K562 (cell line): Measurements from ENCODE around the gene BRAT1. TPM values are rescaled to one million over a fixed set of nuclear protein-coding genes. Genes with fewer than 3 reads are reported as not detected.

Source experiments
- ASH1L ChIP-seq: fragments of 450-650 bp; IDR thresholded peaks from 2 replicates; pipeline ENCODE4 v1.6.1; 2018; ENCODE audit warnings: borderline replicate concordance, mild to moderate bottlenecking, low read depth; ENCODE audit not compliant: partially characterized antibody
- ATF3 ChIP-seq, 2 experiments: fragments of 450-650 bp in 1 of 2; sonication (generic) in 1 of 2; formaldehyde crosslinking in 1 of 2; IDR thresholded peaks in 1 of 2; conservative IDR thresholded peaks in 1 of 2; 2 replicates each; pipeline versions ENCODE4 v1.6.1 to v1.8.1; 2016 to 2023; ENCODE audit warnings: mild to moderate bottlenecking in 2 of 2, moderate library complexity in 2 of 2, inconsistent platforms in 1 of 2, missing genetic modification reagents in 1 of 2
- CBFA2T3 ChIP-seq: fragments of 450-650 bp; IDR thresholded peaks from 2 replicates; pipeline ENCODE4 v1.6.1; 2017
- DPF2 ChIP-seq: fragments of 450-650 bp; IDR thresholded peaks from 2 replicates; pipeline ENCODE4 v1.6.1; 2016
- FOSL1 ChIP-seq: fragments of 200-800 bp; sonication (Bioruptor generic); conservative IDR thresholded peaks from 2 replicates; pipeline ENCODE4 v1.6.1; 2016; ENCODE audit warnings: missing genetic modification characterization, missing compliant biosample characterization
- HCFC1 ChIP-seq: IDR thresholded peaks from 2 replicates; pipeline ENCODE4 v1.6.1; 2012; ENCODE audit warnings: low read depth, low read length, improper control_type of control experiment
- JUND ChIP-seq, 2 experiments: IDR thresholded peaks; 2 replicates in 1 of 2; 3 replicates in 1 of 2; pipeline ENCODE4 v1.6.1; 2011; ENCODE audit warnings: borderline replicate concordance in 2 of 2, low read depth in 2 of 2, low read length in 2 of 2, improper control_type of control experiment in 1 of 2, missing biosample characterization in 1 of 2, missing genetic modification characterization in 1 of 2, missing genetic modification reagents in 1 of 2
- MYNN ChIP-seq, 2 experiments: sonication (generic); formaldehyde crosslinking in 1 of 2; IDR thresholded peaks; 2 replicates each; pipeline versions ENCODE4 v1.5.0 to v1.6.1; 2016 to 2020; ENCODE audit warnings: antibody characterized with exemption in 1 of 2, missing genetic modification reagents in 1 of 2
- RERE ChIP-seq: sonication (generic); formaldehyde crosslinking; IDR thresholded peaks from 2 replicates; pipeline ENCODE4 v1.8.0; 2023; ENCODE audit warnings: missing genetic modification reagents, mild to moderate bottlenecking, borderline replicate concordance
- ZBTB7A ChIP-seq: IDR thresholded peaks from 2 replicates; pipeline ENCODE4 v1.6.1; 2011; ENCODE audit warnings: low read depth, mild to moderate bottlenecking, low read length, moderate library complexity, borderline replicate concordance; ENCODE audit not compliant: control insufficient read depth
- ZNF384 ChIP-seq: IDR thresholded peaks from 2 replicates; pipeline ENCODE4 v1.6.1; 2012; ENCODE audit warnings: low read depth, low read length, improper control_type of control experiment
- polyA plus RNA-seq, 8 experiments: library from polyadenylated mRNA; depleted of rRNA in 4 of 8; stranded (reverse) in 5 of 8; unstranded in 3 of 8; fragments of >200 nt; fragmentation: Nextera tagmentation in 2 of 8; fragmentation: Illumina TruSeq in 1 of 8; extraction: Ambion mirVana in 2 of 8; extraction: Trizol in 1 of 8; gene quantifications; 2 replicates each; pipeline versions ENCODE4 v1.2.1 to v1.2.3, GENCODE V29; 2011 to 2014; ENCODE audit warnings: inconsistent platforms in 1 of 8, missing spikeins in 1 of 8
- total RNA-seq, 7 experiments: library from RNA; depleted of rRNA in 6 of 7; stranded (reverse); fragments of >200 nt in 6 of 7; fragmentation: Illumina TruSeq in 2 of 7; extraction: Trizol in 2 of 7; gene quantifications; 2 replicates each; pipeline versions ENCODE4 v1.2.1 to v1.2.3, GENCODE V29; 2011 to 2021; ENCODE audit warnings: low replicate concordance in 1 of 7

BRAT1 gene
- total and polyA plus RNA-seq, 9 of the 15 experiments (the other 6 are each of a cell fraction or from before 2014, with no cell fraction given) = 0.13 to 49.6 (median 10.5) TPM

GRCh38 chr7:2527505-2528467 is 27.5 kb downstream of the BRAT1 start (continued):
- TF ChIP-seq ATF3 (IDR thresholded peaks at IDR 0.05) (peak; percentile 79), ATF3 (CRISPR knock-in tag; conservative IDR thresholded peaks at IDR 0.05) (no peak), RERE (CRISPR knock-in tag) (no peak), CBFA2T3 (0 out of 2 replicates have a peak, but pooled peaks have one; percentile 13), HCFC1 (no peak), ZBTB7A (peak; percentile 53; the same call in 1 of the 2 replicates), DPF2 (peak; percentile 69), ZNF384 (peak; percentile 84), MYNN (IDR thresholded peaks at IDR 0.05) (no peak; the same call in none of the 2 replicates), MYNN (CRISPR knock-in tag; IDR thresholded peaks at IDR 0.05) (0 out of 2 replicates have a peak, but pooled peaks have one; percentile 38), ASH1L (no peak), FOSL1 (tag) (peak; percentile 78), JUND (IDR thresholded peaks at IDR 0.05; ENCODE audit: borderline replicate concordance, low read depth, low read length) (peak; percentile 89), JUND (tag; IDR thresholded peaks at IDR 0.05; ENCODE audit: borderline replicate concordance, low read depth, low read length) (peak; percentile 69; the same call in 1 of the 3 replicates)
